ENCODE data around the gene PDE7B. TPM values are rescaled to one million over a fixed set of nuclear protein-coding genes. Genes with fewer than 3 reads are reported as not detected.

Gene PDE7B
- total and polyA plus RNA-seq, 2 of the 8 experiments (the other 6 are each of a cell fraction or from before 2014, with no cell fraction given): not detected

DNA sequence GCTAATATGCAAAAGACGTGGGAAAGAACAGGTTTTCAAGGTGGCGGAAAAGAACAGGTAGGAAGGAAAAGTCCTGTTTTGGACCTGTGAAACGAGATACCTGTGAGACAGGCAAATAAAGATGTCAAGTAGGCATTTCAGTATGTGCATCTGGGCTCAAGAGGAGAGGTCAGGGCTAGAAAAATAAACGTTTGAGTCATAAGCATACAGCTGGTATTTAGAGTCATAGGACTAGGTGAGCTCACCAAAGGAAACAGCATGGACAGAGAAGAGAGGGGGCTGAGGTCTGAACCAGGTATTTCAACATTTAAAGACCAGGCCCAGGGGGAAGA lies 383.7 kb downstream of the PDE7B start:
- H2BK15ac ChIP-seq (ENCODE audit: low read length): no peak overlapping the region
- peaks cover 0 to 8% (median 0%) of the 10 kb centered on the region in 4 experiments; a peak in 2 of 8 replicates for H3K36me3 ChIP-seq (ENCODE audit: control insufficient read depth in 2 of 4, insufficient read depth in 4 of 4, low read length in 3 of 4)
- no peaks in the 10 kb centered on the region for H3K23me2 ChIP-seq (ENCODE audit: low read depth, low read length)
- no peak for DNase-seq (ENCODE audit: low read depth in 1 of 2, low spot score in 2 of 2)
- no peaks in the 10 kb centered on the region for H3K79me2 ChIP-seq (ENCODE audit: control insufficient read depth in 1 of 2, insufficient read depth in 2 of 2, low read length in 2 of 2)
- no peak overlapping the region for H3K14ac ChIP-seq (ENCODE audit: insufficient read length)
- no peak overlapping the region for H3K4me3 ChIP-seq (ENCODE audit: extremely low read depth in 1 of 4, insufficient read depth in 2 of 4, low read depth in 3 of 4, low read length in 4 of 4)
- H2AFZ ChIP-seq (ENCODE audit: low read length): no peak overlapping the region
- FAIRE-seq: no peak
- H3K4ac ChIP-seq (replicated peaks; ENCODE audit: insufficient read length, low read depth, low read length): no peak overlapping the region
- no peak overlapping the region for H2BK120ac ChIP-seq (replicated peaks; ENCODE audit: low read depth, low read length)
- H4K20me1 ChIP-seq (replicated peaks in 1 of 2; ENCODE audit: control insufficient read depth in 1 of 2, insufficient read depth in 2 of 2, low read length in 2 of 2): no peaks in the 10 kb centered on the region
- no peaks in the 10 kb centered on the region for H3K79me1 ChIP-seq (ENCODE audit: low read depth, low read length)
- H3K4me1 ChIP-seq (replicated peaks in 1 of 4; ENCODE audit: control insufficient read depth in 3 of 4, insufficient read depth in 4 of 4, low read length in 3 of 4): no peaks in the 10 kb centered on the region
- H3K27ac ChIP-seq (ENCODE audit: low read depth, low read length): no peak overlapping the region
- no peak overlapping the region for H4K8ac ChIP-seq (ENCODE audit: extremely low read depth, insufficient read depth, low read length)
- no peak overlapping the region for H3K9ac ChIP-seq (replicated peaks in 1 of 4; ENCODE audit: extremely low read depth in 1 of 4, low read depth in 3 of 4, low read length in 3 of 4)
- H2BK12ac ChIP-seq (ENCODE audit: low read depth, low read length): no peak overlapping the region
- 65% methylated on average over 4 of the region's 4 CpGs; no CpG with 5 or more reads in 1 of the 2 experiments for WGBS, 2 experiments (ENCODE audit: extremely low coverage in 1 of 2, insufficient coverage in 1 of 2, insufficient read length in 1 of 2, insufficient replicate concordance in 2 of 2, low coverage in 1 of 2, low lambda C conversion rate in 2 of 2, missing lambda C conversion rate in 1 of 2)
- ChIA-PET CTCF (ENCODE audit: partially characterized antibody) (interaction anchor here (0.7 to 3.9 kb wide), 4 partner anchors 8 to 729 kb away, joined by 3 to 29 read pairs (median 3); no protein-coding TSS in a partner anchor), POLR2A (ENCODE audit: partially characterized antibody) (interaction anchor here (1.1 to 1.4 kb wide), 2 partner anchors 15 to 699 kb away, joined by 3 to 4 read pairs; partner anchors contain the start of gene MTFR2)
- H3K18ac ChIP-seq (ENCODE audit: extremely low read depth, low read length): no peak overlapping the region
- H2BK5ac ChIP-seq (ENCODE audit: low read depth, low read length): no peak overlapping the region
- no peaks in the 10 kb centered on the region for H3K9me3 ChIP-seq (ENCODE audit: insufficient read depth in 2 of 2, low read depth in 1 of 2, low read length in 1 of 2)
- no peak overlapping the region for H3K56ac ChIP-seq (replicated peaks; ENCODE audit: insufficient read length, low read depth, low read length)
- no peak overlapping the region for H4K91ac ChIP-seq (replicated peaks; ENCODE audit: insufficient read length, low read length)
- H2BK20ac ChIP-seq (ENCODE audit: low read length): no peak overlapping the region
- H3K23ac ChIP-seq (ENCODE audit: insufficient read length): no peak overlapping the region
- no peaks in the 10 kb centered on the region for H3K27me3 ChIP-seq (replicated peaks in 1 of 4; ENCODE audit: control insufficient read depth in 3 of 4, extremely low read depth in 1 of 4, insufficient read depth in 3 of 4, low read length in 3 of 4)
- H3K4me2 ChIP-seq (ENCODE audit: insufficient read depth in 1 of 2, low read depth in 2 of 2, low read length in 2 of 2): no peak overlapping the region
- TF ChIP-seq POLR2AphosphoS5 (IDR thresholded peaks at IDR 0.05; ENCODE audit: low read depth, low read length) (no peak), HDAC6 (IDR thresholded peaks at IDR 0.05; ENCODE audit: low read depth, low read length) (no peak), KDM4A (IDR thresholded peaks at IDR 0.05; ENCODE audit: low read depth, low read length, severe bottlenecking) (no peak), RAD21 (IDR thresholded peaks at IDR 0.05 in 1 of 2, conservative IDR thresholded peaks at IDR 0.05 in 1 of 2; ENCODE audit: low read depth in 2 of 2, low read length in 2 of 2) (no peak), SP2 (IDR thresholded peaks at IDR 0.05; ENCODE audit: low read length) (no peak), RXRA (IDR thresholded peaks at IDR 0.05; ENCODE audit: insufficient read depth, low read depth, low read length) (no peak)
- H4K5ac ChIP-seq (ENCODE audit: insufficient read length, low read depth, low read length): no peak overlapping the region
- no peak overlapping the region for H2AK5ac ChIP-seq (ENCODE audit: low read depth, low read length)

Measured in H1 (cell line).